H9 (cell line): Measurements from ENCODE around the gene PRELID2. TPM values are rescaled to one million over a fixed set of nuclear protein-coding genes. Genes with fewer than 3 reads are reported as not detected.

Source experiments
- DNase-seq: peaks from one replicate; pipeline ENCODE4 v3.0.0-alpha.2; 2017
- H2AFZ ChIP-seq: one replicate; pipeline ENCODE4 v1.6.1; 2013; ENCODE audit warnings: mild to moderate bottlenecking, low read length, control low read depth, moderate library complexity
- H2AK5ac ChIP-seq: 2 replicates; pipeline ENCODE4 v1.6.1; 2013; ENCODE audit warnings: low read length, control low read depth, mixed read lengths; ENCODE audit not compliant: insufficient read length
- H2BK120ac ChIP-seq: one replicate; pipeline ENCODE4 v1.6.1; 2013; ENCODE audit warnings: low read depth, mild to moderate bottlenecking, low read length, control low read depth, inconsistent platforms; ENCODE audit not compliant: poor library complexity, severe bottlenecking
- H2BK12ac ChIP-seq: 2 replicates; pipeline ENCODE4 v1.6.1; 2013; ENCODE audit warnings: low read length, control low read depth, mixed read lengths, low read depth; ENCODE audit not compliant: insufficient read length
- H2BK15ac ChIP-seq: 2 replicates; pipeline ENCODE4 v1.6.1; 2013; ENCODE audit warnings: low read depth, low read length, control low read depth
- H2BK20ac ChIP-seq: one replicate; pipeline ENCODE4 v1.6.1; 2013; ENCODE audit warnings: low read depth, mild to moderate bottlenecking, low read length, control low read depth, inconsistent platforms; ENCODE audit not compliant: poor library complexity, severe bottlenecking
- H2BK5ac ChIP-seq: 2 replicates; pipeline ENCODE4 v1.6.1; 2013; ENCODE audit warnings: low read length, control low read depth, mixed read lengths; ENCODE audit not compliant: insufficient read length
- H3K14ac ChIP-seq: 2 replicates; pipeline ENCODE4 v1.6.1; 2013; ENCODE audit warnings: low read length, control low read depth; ENCODE audit not compliant: insufficient read depth
- H3K18ac ChIP-seq: 2 replicates; pipeline ENCODE4 v1.6.1; 2013; ENCODE audit warnings: low read depth, mild to moderate bottlenecking, mixed read lengths, low read length, control low read depth; ENCODE audit not compliant: insufficient read length
- H3K23ac ChIP-seq: 2 replicates; pipeline ENCODE4 v1.6.1; 2013; ENCODE audit warnings: low read length, control low read depth, mixed read lengths, low read depth; ENCODE audit not compliant: insufficient read length
- H3K23me2 ChIP-seq: 2 replicates; pipeline ENCODE4 v1.6.1; 2013; ENCODE audit warnings: low read depth, mild to moderate bottlenecking, mixed read lengths, low read length, control low read depth; ENCODE audit not compliant: insufficient read length, poor library complexity, severe bottlenecking
- H3K27ac ChIP-seq: 2 replicates; pipeline ENCODE4 v1.5.1; 2013; ENCODE audit warnings: low read length, control low read depth, mixed read lengths, low read depth; ENCODE audit not compliant: insufficient read length
- H3K27me3 ChIP-seq: 2 replicates; pipeline ENCODE4 v1.6.1; 2013; ENCODE audit warnings: low read length, control low read depth, inconsistent platforms; ENCODE audit not compliant: insufficient read depth
- H3K4ac ChIP-seq: 2 replicates; pipeline ENCODE4 v1.6.1; 2013; ENCODE audit warnings: low read depth, mild to moderate bottlenecking, control low read depth, inconsistent platforms, low read length, moderate library complexity
- H3K4me1 ChIP-seq: 2 replicates; pipeline ENCODE4 v1.6.1; 2013; ENCODE audit warnings: low read length, control low read depth, inconsistent platforms; ENCODE audit not compliant: insufficient read depth
- H3K4me2 ChIP-seq: 2 replicates; pipeline ENCODE4 v1.6.1; 2013; ENCODE audit warnings: low read length, control low read depth, mixed read lengths; ENCODE audit not compliant: insufficient read length, insufficient read depth
- H3K56ac ChIP-seq: 2 replicates; pipeline ENCODE4 v1.6.1; 2013; ENCODE audit warnings: low read depth, mild to moderate bottlenecking, mixed read lengths, low read length, control low read depth; ENCODE audit not compliant: insufficient read length
- H3K79me1 ChIP-seq: 2 replicates; pipeline ENCODE4 v1.6.1; 2013; ENCODE audit warnings: low read depth, mild to moderate bottlenecking, moderate library complexity, low read length, control low read depth, inconsistent platforms; ENCODE audit not compliant: insufficient read depth, poor library complexity, severe bottlenecking
- H3K79me2 ChIP-seq: 2 replicates; pipeline ENCODE4 v1.6.1; 2013; ENCODE audit warnings: low read length, control low read depth, inconsistent platforms; ENCODE audit not compliant: insufficient read depth
- H3K9ac ChIP-seq: 2 replicates; pipeline ENCODE4 v1.6.1; 2013; ENCODE audit warnings: low read length, control low read depth, mixed read lengths; ENCODE audit not compliant: insufficient read length; ENCODE audit errors: extremely low read depth
- H3K9me3 ChIP-seq: one replicate; pipeline ENCODE4 v1.6.1; 2013; ENCODE audit warnings: low read depth, low read length, inconsistent platforms; ENCODE audit not compliant: control insufficient read depth
- H3T11ph ChIP-seq: one replicate; pipeline ENCODE4 v1.6.1; 2013; ENCODE audit warnings: mild to moderate bottlenecking, low read length, control low read depth, inconsistent platforms
- H4K20me1 ChIP-seq: one replicate; pipeline ENCODE4 v1.6.1; 2013; ENCODE audit not compliant: control insufficient read depth, insufficient read length, insufficient read depth
- H4K5ac ChIP-seq: 2 replicates; pipeline ENCODE4 v1.6.1; 2013; ENCODE audit warnings: low read depth, mild to moderate bottlenecking, mixed read lengths, low read length, control low read depth; ENCODE audit not compliant: insufficient read length
- H4K8ac ChIP-seq: replicated peaks from 2 replicates; pipeline ENCODE4 v1.6.1; 2013; ENCODE audit warnings: low read length, control low read depth, mixed read lengths, low read depth; ENCODE audit not compliant: insufficient read length
- H4K91ac ChIP-seq: 2 replicates; pipeline ENCODE4 v1.6.1; 2013; ENCODE audit warnings: low read depth, mild to moderate bottlenecking, moderate library complexity, mixed read lengths, low read length, control low read depth; ENCODE audit not compliant: insufficient read length
- H3K27ac Mint-ChIP-seq, 3 experiments: 2 replicates in 2 of 3; 3 replicates in 1 of 3; pipeline ENCODE4 v1.8.0; 2020 to 2021; ENCODE audit warnings: mixed read lengths in 3 of 3, mild to moderate bottlenecking in 1 of 3, moderate library complexity in 1 of 3
- H3K27me3 Mint-ChIP-seq: 2 replicates; pipeline ENCODE4 v1.8.0; 2021; ENCODE audit warnings: low read depth, mild to moderate bottlenecking, moderate library complexity, mixed read lengths
- H3K36me3 Mint-ChIP-seq, 3 experiments: 2 replicates in 2 of 3; 3 replicates in 1 of 3; pipeline ENCODE4 v1.8.0; 2020 to 2021; ENCODE audit warnings: low read depth in 3 of 3, mixed read lengths in 3 of 3; ENCODE audit not compliant: insufficient read depth in 1 of 3
- H3K4me1 Mint-ChIP-seq, 2 experiments: 2 replicates each; pipeline ENCODE4 v1.8.0; 2020; ENCODE audit warnings: mixed read lengths in 2 of 2
- H3K4me3 Mint-ChIP-seq, 2 experiments: 2 replicates in 1 of 2; 3 replicates in 1 of 2; pipeline ENCODE4 v1.8.0; 2020 to 2021; ENCODE audit warnings: mild to moderate bottlenecking in 2 of 2, mixed read lengths in 2 of 2, moderate library complexity in 1 of 2
- H3K9me3 Mint-ChIP-seq, 2 experiments: 2 replicates in 1 of 2; 3 replicates in 1 of 2; pipeline ENCODE4 v1.8.0; 2020; ENCODE audit warnings: mild to moderate bottlenecking in 2 of 2, mixed read lengths in 2 of 2, moderate library complexity in 1 of 2
- WGBS: extraction: QIAGEN DNeasy Blood & Tissue Kit; methylation state at CpG from one replicate; pipeline ENCODE4 v1.1.7; 2013; ENCODE audit warnings: missing lambda C conversion rate, low lambda C conversion rate, mixed read lengths; ENCODE audit not compliant: insufficient read length; ENCODE audit errors: extremely low coverage; 5-methylcytosine and 5-hydroxymethylcytosine counted together
- total RNA-seq: library from RNA; stranded (reverse); gene quantifications from 2 replicates; pipeline ENCODE4 v1.2.1, GENCODE V29; 2021
- TF ChIP-seq, protein P1 (sequence below): fragments of 200-600 bp; sonication (generic); conservative IDR thresholded peaks from 3 replicates; pipeline ENCODE4 v1.8.0; 2021; ENCODE audit warnings: antibody characterized with exemption, mild to moderate bottlenecking

PRELID2 gene
- total RNA-seq, 1 experiment from 2014 or later: 13.2 TPM

GRCh38 chr5:145776886-145777285 is 58.3 kb downstream of the PRELID2 start:
- H3K14ac ChIP-seq: no peak overlapping the region
- no peak overlapping the region for H2BK12ac ChIP-seq
- no peak overlapping the region for H2BK120ac ChIP-seq
- no peak overlapping the region for H3K27ac ChIP-seq
- no peak overlapping the region for H3K9ac ChIP-seq
- Mint-ChIP-seq H3K4me3 (no peak overlapping the region), H3K27me3 (no peaks in the 10 kb centered on the region; the same call in 1 of the 2 replicates), H3K27ac (no peak overlapping the region), H3K4me1 (peaks cover 9% of the 10 kb centered on the region in 2 experiments), H3K9me3 (peaks cover 3 to 4% of the 10 kb centered on the region in 2 experiments; a peak in 3 of 5 replicates), H3K36me3 (peaks cover 3 to 7% (median 5%) of the 10 kb centered on the region in 3 experiments; a peak in 3 of 7 replicates)
- no peak overlapping the region for H3K23ac ChIP-seq
- no peak overlapping the region for H2AFZ ChIP-seq
- H3K4ac ChIP-seq: no peak overlapping the region
- no peak overlapping the region for H3T11ph ChIP-seq
- WGBS: no CpG with 5 or more reads among the region's 2 CpGs
- no peaks in the 10 kb centered on the region for H3K23me2 ChIP-seq
- H3K79me2 ChIP-seq: no peaks in the 10 kb centered on the region
- no peak overlapping the region for H3K18ac ChIP-seq
- H3K79me1 ChIP-seq: no peaks in the 10 kb centered on the region
- H3K27me3 ChIP-seq: no peaks in the 10 kb centered on the region
- 0 out of 2 replicates have a peak, but pooled peaks cover 2% of the 10 kb centered on the region for H3K4me1 ChIP-seq
- H2BK20ac ChIP-seq: no peak overlapping the region
- H2BK5ac ChIP-seq: no peak overlapping the region
- H2BK15ac ChIP-seq: no peak overlapping the region
- H4K20me1 ChIP-seq: no peaks in the 10 kb centered on the region
- no peak overlapping the region for H3K4me2 ChIP-seq
- no peak overlapping the region for H3K56ac ChIP-seq
- H3K9me3 ChIP-seq: peaks cover 5% of the 10 kb centered on the region
- H4K8ac ChIP-seq: no peak overlapping the region
- H4K5ac ChIP-seq: no peak overlapping the region
- H2AK5ac ChIP-seq: no peak overlapping the region
- TF ChIP-seq, protein P1, sequence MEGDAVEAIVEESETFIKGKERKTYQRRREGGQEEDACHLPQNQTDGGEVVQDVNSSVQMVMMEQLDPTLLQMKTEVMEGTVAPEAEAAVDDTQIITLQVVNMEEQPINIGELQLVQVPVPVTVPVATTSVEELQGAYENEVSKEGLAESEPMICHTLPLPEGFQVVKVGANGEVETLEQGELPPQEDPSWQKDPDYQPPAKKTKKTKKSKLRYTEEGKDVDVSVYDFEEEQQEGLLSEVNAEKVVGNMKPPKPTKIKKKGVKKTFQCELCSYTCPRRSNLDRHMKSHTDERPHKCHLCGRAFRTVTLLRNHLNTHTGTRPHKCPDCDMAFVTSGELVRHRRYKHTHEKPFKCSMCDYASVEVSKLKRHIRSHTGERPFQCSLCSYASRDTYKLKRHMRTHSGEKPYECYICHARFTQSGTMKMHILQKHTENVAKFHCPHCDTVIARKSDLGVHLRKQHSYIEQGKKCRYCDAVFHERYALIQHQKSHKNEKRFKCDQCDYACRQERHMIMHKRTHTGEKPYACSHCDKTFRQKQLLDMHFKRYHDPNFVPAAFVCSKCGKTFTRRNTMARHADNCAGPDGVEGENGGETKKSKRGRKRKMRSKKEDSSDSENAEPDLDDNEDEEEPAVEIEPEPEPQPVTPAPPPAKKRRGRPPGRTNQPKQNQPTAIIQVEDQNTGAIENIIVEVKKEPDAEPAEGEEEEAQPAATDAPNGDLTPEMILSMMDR: no peak
- H4K91ac ChIP-seq: no peak overlapping the region
- DNase-seq: no peak
